ENCODE results near the gene ATP13A3.

DNA sequence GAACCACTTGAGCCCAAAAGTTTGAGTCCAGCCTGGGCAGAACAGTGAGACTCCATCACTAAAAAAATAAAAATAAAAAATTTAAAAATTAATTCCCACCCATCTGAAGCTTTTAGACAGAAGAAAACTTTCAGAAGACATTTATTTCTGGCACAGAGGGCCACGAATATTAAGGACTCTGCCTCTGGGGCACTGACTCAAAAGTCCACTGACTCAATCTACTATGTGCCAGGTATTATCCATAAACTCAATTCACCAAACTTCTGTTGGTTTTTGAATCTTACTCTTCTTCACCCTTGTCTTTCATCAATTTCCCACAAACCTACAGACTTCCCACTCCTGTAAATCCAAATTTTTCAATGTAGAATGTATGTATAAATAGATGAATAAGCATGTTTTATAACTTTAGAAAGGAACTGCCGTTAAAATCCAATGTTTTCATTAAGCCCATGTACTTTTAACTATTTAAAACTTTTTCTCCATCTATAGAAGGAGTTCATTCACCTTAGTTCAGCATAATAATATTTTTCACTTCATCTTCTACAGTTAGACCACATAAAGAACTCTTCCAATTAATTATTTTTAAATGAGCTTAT is 19.9 kb downstream of the ATP13A3 start:
- TF ChIP-seq, protein P1, sequence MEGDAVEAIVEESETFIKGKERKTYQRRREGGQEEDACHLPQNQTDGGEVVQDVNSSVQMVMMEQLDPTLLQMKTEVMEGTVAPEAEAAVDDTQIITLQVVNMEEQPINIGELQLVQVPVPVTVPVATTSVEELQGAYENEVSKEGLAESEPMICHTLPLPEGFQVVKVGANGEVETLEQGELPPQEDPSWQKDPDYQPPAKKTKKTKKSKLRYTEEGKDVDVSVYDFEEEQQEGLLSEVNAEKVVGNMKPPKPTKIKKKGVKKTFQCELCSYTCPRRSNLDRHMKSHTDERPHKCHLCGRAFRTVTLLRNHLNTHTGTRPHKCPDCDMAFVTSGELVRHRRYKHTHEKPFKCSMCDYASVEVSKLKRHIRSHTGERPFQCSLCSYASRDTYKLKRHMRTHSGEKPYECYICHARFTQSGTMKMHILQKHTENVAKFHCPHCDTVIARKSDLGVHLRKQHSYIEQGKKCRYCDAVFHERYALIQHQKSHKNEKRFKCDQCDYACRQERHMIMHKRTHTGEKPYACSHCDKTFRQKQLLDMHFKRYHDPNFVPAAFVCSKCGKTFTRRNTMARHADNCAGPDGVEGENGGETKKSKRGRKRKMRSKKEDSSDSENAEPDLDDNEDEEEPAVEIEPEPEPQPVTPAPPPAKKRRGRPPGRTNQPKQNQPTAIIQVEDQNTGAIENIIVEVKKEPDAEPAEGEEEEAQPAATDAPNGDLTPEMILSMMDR (IDR thresholded peaks at IDR 0.05; ENCODE audit: low read depth, low read length): no peak
- no peak for TF ChIP-seq EZH2phosphoT487 (IDR thresholded peaks at IDR 0.05; ENCODE audit: low read depth)

Data from OCI-LY3 (cell line).